ENCODE data around the gene MARCHF10.

- TF ChIP-seq CTCF (IDR thresholded peaks at IDR 0.05) (no peak), EP300 (IDR thresholded peaks at IDR 0.05) (no peak), POLR2A (IDR thresholded peaks at IDR 0.05) (no peak)
Observed at GRCh38 chr17:62715882-62716390, 92.2 kb downstream of the MARCHF10 start.

Measured in ovary (tissue), 3 donors.